HG02970 (cell line): ENCODE results near the gene FKBP8.
"Not testable (repeated sequence)": the region's sequence is repeated elsewhere in the genome, so short reads cannot be mapped to it uniquely, and the experiment has no call there.

Source experiments
- ATAC-seq: cut with Tn5 transposase; IDR thresholded peaks from one replicate; pipeline ENCODE4 v1.9.1; 2021; ENCODE audit warnings: mild to moderate bottlenecking, moderate library complexity, moderate number of reproducible peaks; ENCODE audit not compliant: unreplicated experiment, low FRiP score

Gene FKBP8

GRCh38 chr19:18522862-18523440 is 20.4 kb downstream of the FKBP8 start:
- not testable (repeated sequence) for ATAC-seq

DNA sequence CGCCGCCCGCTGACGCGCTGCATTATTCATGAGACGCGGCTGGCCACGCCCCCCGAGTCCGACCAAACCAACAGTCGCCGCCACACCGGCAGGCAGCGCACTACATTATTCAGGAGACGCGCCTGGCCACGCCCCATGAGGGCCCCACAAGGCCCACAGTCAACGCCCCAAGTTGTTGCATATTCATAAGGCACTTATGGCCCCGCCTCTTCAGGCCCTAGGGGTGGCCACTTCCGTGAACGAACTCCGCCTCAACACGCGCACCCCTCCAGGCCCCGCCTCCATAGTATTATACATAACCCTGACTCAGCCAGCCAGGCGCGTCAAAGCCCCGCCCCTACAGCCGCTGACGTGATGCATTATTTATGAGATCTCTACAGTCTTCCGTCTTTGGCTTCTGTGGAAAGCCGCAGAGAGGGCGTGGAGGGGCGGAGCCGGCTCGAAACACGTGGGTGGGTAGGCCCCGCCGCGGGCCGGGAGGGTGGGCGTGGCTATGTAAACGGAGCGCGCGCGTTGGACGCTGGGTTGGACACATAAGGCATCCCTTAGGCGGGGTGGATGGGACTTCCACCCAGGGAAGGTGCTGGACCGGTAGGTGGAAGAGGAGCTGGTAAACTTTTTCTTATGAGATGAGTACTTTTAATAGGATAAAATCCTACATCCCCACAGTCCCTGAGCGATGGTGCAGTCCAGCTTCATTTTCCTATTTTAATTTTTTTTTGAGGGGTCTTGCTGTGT is 21.1 kb downstream of the FKBP8 start:
- ATAC-seq: peak; percentile 89

DNA sequence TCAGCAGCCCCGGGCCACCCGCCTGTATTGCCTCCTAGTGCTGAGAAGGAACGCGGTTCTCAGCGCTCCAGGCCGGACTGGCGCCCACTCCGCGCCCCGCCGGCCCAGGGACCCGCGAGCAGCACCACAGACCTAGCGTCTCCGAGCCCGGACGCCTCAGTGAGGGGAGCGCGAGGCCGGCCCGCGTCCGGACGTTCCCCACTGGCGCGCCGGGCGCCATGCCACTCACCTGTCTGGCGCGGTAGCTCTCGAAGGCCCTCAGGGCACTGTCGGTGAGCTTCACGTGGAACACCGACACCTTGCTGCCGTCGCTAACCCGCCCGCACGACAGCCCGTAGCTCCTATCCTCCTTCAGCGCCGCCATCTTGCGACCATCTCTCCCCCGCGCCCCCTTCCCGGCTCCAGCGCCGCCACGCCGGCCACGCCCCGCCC is 21.7 kb downstream of the FKBP8 start, which contains the start of gene ELL:
Gene ELL, minus strand, starts transcription at position 379 of the 432 bp plus-strand sequence. Its CDS starts 15 bp downstream, at position 364.
- peak; percentile 6 for ATAC-seq

DNA sequence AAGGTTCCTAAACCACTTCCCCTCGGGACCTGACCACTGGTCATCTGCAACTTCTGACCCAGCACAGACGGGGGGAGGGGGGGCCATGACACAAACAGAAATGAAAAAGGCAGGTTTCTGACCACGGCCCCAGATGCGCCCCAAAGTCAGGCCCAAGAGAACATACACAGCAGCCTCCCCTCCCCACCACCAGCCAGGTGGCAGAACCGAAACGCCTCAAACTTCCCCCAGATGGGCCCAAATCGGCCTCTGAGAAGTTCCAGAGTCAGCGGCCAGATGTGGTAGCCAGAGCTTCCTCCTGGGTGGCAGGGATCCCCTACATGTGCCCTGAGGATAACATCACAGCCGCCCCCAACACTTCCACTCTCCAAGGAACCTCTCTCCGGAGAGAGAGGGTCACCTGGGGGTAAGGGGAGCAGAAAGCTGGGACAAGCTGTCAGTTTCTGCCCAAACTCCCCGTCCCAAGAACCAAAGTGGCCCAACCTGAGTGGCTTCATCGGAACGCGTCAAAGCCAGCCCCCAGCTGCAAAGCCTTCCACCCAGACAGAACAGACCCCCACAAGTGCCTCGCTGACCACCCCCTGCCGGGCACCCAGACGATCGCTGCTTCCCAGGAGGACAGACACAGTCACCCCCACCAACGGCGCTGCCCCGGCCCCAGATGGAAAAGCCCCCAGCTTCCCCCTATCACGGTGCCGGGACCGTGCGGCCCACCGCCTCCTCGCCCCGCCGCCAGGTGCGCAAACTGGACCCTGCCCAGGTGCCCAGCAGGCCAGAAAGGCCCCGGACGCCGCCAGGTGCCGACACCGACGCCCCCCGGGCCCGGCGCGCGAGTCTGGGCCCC is 22.3 kb downstream of the FKBP8 start:
- ATAC-seq: no peak

DNA sequence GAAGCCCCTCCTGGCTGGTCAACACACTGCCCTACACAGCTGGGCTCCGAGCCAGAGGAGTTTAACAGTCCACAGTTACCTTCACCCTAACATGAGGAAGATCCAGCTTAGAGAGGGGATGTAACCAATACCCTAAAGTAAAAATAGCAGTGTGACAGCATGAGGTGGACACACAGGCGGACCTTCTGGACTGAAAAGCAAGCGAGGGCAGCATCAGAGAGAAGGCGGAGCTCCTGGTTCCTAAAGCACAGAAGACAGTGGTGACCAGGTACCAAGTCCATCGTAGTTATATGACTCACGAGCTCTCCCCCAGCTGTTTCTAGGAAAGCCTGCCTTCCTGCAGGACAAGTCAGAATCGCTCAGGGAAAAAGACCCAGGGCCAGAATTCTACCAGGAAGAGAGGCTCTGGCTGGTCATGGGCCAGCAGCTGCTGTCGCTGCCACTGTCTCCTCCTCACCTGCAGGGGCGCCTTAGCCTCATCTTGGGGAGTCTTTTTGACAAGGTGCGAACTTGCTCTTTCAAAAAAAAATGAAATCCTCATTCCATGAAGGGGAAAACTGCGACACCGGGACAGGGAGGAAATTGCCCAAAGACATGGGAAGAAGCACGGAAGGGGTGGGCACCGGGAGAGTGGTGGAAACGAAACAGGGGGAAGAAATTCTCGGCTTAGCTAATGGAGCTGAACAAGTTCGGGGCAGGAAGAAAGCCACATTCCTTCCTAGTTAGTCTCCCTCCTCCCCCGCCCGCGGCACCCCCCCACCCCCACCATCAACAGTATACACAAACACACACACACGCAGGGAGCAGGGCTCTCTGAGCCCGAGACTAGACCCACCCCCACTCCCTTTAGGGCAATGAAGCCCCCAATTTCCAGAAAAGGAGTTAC is 23.2 kb downstream of the FKBP8 start:
- ATAC-seq: no peak

- ATAC-seq: no peak
Measured at GRCh38 chr19:18518639-18519038, 24.7 kb downstream of the FKBP8 start.

DNA sequence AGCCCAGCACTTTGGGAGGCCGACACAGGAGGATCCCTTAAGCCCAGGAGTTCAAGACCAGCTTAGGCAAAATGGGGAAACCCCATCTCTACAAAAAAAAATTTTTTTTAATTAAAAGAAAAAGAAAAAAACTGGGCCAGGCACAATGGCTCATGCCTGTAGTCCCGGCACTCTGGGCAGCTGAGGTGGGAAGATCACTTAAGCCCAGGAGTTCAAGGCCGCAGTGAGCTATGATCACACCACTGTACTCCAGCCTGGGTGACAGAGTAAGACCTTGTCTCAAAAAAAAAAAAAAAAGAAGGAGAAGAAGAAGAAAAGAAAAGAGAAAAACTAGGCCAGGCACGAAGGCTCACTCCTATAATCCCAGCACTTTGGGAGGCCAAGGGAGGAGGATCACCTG is 25.8 kb downstream of the FKBP8 start:
- ATAC-seq: no peak

DNA sequence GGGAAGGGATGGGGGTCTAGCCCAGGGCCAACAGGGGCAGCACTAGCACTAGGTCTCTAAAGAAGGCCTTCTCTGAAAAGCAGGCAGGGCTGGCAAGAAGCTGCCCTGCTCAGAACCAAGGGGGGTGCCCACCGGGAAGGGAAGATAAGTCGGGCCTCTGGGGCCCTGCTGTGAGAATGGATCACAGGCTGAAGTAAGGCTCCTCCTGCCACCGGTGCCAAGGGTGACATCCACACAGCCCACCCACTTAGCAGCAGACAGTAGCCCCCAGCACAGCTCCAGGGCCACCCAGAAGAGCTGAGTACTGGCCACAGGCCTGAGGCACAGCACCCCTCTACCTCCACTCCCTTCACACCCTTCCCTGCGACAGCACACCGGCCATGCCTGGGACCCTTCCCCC is 27.4 kb downstream of the FKBP8 start:
- ATAC-seq: no peak

GRCh38 chr19:18514800-18515682 is 28.3 kb downstream of the FKBP8 start:
- ATAC-seq: no peak

GRCh38 chr19:18513868-18514267 is 29.5 kb downstream of the FKBP8 start:
- no peak for ATAC-seq

- ATAC-seq: no peak
Measured at GRCh38 chr19:18510216-18510615, 33.2 kb downstream of the FKBP8 start.

DNA sequence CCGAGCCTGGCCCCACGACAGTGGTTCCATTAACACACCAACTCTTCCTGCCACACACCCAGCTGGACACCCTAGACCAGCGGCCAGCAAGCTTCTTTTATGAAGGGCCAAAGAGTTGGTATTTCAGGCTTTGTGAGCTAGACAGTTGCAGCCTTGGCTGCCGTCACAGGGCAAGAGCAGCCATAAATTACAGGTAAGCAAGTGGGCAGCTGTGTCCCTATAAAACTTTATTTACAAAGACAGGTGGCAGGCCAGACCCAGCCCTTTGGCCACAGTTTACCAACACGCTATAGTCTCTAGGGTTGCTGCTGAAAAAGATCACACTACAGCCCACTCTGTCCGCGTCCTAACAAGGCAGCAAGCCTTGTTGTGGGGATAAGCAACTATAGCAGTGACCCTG is 34.8 kb downstream of the FKBP8 start:
- no peak for ATAC-seq

- ATAC-seq: no peak
Measured at GRCh38 chr19:18507727-18508440, 35.5 kb downstream of the FKBP8 start.

DNA sequence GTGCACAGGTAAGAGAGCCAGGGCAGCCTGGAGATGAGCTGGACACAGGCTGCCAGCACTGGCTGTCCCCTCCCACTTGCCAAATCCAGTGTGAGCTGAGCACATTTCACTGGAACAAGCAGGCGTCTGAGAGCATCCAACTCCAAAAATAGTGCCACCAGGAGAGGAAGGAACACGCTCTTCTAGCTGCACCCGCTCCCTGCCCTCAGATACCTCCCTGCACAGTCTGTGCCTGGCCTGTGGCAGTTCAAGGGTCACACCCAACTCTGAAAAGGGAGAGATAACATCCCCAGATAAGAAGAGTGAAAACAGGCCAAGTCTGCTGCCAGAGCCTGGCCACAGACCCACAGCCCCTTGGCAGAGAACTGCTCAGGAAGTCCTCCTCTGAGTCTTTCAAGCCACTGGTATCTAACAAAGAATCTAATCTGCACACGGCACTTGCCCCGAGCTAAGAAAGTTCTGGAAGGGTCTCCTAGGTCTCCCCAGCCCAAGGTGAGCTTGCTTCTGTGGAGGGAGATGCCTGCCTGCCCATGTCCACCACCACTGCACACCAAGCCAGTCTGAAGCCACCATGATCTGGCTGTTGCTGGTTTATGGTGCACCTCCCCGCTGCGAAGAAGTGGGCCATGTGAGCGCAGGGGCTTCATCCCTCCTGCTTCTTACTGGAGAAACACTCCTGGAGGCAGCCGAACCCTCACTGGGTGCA is 36.2 kb downstream of the FKBP8 start:
- no peak for ATAC-seq

DNA sequence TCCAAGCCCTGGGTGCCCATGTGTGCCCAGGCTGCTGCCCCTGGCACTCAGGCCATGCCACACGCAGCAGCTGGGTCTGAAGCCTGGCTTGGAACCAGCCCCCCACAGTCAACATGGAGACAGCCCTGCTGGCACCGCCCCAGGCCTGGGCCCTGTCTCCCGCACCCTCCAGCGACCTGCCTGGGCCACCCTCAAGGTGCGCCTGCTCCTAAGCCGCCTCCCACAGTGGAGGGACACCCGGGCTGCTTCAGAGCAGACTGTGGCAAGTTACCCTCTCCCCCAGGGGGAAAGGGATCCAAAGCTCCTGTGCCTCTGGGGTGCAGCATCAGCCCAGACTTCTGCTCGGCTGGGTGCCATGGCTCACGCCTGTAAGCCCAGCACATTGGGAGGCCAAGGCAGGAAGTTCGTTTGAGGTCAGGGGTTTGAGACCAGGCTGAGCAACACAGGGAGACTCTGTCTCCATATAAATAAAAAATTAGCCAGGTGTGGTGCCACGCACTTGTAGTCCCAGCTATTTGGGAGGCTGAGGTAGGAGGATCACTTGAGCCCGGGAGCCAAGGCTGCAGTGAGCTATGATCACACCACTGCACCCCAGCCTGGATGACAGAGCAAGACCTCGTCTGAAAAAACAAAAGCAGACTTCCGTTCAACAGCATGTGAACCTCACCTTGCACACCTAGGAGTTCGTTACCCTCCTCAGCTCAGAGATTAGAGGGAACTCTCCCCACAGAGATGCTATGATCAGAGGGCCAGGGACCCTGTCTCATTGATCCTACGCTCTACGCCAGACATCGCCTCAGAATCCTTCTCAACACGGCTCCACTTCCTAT is 37.1 kb downstream of the FKBP8 start:
- no peak for ATAC-seq

DNA sequence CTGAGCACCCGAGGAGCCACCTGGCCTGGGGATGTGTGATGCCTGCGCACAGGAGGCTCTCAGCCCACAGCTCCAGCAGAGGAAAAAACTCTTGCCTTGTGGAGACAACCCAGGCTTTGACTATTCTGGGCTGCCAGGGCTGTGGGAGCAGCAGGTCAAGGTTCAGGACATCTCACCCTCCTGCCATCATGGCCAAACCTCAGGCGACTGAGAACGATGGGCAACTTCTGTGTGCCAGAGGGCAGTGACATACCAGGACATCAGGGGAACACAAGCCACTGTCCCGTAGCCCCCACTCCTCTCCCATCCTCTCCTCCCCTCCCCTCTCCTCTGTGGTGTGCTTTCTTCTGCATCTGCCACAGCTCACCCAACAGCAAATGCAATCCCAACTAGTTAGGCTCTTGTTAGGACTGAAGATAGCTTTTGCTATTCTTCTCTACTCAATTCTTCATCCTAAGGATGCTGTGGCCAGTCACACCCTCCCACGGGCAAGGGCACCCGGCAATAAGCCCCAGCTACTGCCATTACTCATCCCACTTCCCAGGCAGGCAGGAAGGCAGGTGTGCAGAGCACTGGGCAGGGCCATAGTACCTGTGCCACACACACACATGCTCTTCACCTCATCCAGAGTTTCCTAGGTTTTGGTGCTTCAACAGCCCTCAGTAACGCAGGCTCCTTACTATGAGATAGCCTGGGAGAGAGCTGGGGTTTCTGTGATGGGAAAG is 38.3 kb downstream of the FKBP8 start:
- ATAC-seq: no peak
